NCI-H2196 (cell line): ENCODE data around the gene USP37.
A peak's percentile ranks its signal among the peaks of the same experiment; 100 is the strongest.
"Not testable (repeated sequence)": the region's sequence is repeated elsewhere in the genome, so short reads cannot be mapped to it uniquely, and the experiment has no call there.

ENCODE experiments used
- DNase-seq: peaks from one replicate; lab custom pipeline; 2025; ENCODE audit not compliant: unreplicated experiment; lab: John Stamatoyannopoulos, UW

USP37 gene

DNA sequence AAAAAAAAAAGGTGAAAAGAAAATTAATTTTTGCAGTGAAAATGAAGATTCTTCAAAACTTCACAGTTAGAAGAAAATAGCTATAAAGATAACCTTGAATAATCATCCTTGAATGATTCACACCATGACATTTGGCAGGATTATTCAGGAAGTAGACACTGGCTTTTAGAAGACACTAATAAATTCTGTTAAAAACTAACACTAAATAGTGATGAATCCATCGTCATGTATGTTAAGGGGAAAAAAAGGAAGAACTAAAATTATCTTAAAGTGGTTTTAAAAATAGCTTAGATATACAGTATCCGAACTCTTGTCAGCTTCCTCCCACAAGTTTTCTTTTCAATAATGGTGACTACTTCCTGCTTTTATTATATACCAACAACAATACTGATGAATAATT is 10.2 kb downstream of the USP37 start:
- DNase-seq, result no peak

DNA sequence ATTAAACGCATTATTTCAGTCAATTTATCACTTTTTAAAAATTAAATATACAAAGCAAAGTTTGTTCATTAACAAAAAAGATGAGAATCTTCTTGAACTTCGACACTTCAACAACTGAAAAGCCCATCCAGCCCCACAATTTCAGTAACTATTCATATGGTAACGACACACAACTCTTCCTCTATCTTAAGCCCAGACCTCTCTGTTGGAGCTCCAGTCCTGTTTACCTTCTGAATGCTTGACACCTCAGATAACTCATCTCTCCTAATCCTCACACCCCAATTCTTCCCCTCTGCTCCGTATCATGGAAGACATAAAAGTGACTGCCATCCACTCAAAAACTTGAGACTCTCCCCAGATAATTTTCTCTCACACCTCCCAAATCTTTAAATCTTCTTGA is 12.6 kb downstream of the USP37 start:
- DNase-seq, result no peak

DNA sequence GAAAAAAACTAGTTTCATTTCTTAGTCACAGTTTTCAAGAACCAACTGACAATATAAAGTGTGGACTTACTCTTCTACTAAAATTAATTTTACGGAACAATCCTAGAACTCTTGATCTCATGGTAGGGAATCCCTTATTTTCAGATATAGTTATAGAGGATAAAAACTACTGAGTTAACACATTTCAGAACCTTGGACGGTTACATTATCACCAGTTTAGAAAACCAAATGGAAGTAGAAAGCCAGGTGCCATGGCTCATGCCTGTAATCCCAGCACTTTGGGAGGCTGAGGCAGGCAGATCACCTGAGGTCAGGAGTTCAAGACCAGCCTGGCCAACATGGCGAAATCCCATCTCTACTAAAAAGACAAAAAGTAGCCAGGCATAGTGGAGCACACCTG is 13.9 kb downstream of the USP37 start:
- DNase-seq, result not testable (repeated sequence)

- DNase-seq, result no peak
Measured at GRCh38 chr2:218547978-218548377, 20.2 kb downstream of the USP37 start.

- DNase-seq, result no peak
Measured at GRCh38 chr2:218547511-218547910, 20.6 kb downstream of the USP37 start.

- DNase-seq, result no peak
Measured at GRCh38 chr2:218546012-218546411, 22.1 kb downstream of the USP37 start.

- DNase-seq, result no peak
Measured at GRCh38 chr2:218540015-218540414, 28.1 kb downstream of the USP37 start.

DNA sequence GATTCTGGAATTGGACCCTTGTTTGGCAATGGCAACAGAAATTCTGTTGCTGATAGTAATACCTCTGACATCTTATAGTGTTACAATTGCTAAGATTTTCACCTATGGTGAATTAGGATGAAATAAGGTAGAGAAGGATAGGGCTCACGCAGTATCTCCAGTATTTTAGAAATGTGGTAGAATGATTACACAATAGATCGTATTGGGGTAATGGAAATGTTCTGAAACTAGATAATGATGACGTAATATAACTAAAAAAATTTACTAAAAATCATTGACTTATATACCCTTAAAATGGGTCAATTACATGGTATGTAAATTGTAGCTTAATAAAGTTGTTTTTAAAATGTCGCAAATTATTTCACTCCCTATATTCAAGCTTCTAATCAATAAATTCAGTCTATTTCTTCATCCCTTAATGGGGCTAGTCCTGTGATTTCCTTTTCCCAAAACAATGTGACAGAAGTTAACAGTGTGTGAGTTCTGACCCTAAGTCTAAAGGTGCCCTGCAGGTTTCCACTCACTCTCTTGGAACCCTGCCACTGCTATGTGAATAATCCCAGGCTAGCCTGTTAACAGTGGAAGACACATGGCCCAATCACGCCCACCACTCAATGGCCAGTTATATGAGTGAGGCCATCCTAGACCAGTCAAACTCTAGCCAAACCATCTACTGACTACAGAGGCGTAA is 31.2 kb downstream of the USP37 start:
- no peak for DNase-seq

DNA sequence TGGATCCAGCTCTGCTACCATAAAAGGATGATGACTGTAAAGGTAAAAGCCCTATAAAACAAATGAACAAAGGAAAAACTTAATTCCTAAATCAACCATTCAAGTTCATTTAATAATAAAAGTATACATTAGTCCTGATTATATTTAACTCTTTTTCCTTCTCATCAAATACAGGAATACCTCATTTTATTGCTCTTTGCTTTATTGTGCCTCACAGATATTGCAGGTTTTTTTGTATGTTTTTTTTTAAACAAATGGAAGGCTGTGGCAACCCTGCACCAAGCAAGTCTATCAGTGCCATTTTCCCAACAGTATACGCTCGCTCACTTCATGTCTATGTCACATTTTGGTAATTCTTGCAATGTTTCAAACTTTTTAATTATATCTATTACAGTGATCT is 38.2 kb downstream of the USP37 start:
- DNase-seq, result no peak

DNA sequence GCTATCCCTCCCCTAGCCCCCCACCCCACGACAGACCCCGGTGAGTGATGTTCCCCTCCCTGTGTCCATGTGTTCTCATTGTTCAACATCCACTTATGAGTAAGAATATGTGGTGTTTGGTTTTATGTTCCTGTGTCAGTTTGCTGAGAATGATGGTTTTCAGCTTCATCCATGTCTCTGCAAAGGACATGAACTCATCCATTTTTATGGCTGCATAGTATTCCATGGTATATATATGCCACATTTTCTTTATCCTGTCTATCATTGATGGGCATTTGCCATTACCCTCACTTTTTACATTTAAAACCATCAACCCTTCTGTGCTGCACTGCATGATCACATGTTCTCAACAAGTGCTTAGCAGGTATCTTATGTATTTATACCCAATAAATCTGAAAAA is 39.7 kb downstream of the USP37 start:
- not testable (repeated sequence) for DNase-seq

DNA sequence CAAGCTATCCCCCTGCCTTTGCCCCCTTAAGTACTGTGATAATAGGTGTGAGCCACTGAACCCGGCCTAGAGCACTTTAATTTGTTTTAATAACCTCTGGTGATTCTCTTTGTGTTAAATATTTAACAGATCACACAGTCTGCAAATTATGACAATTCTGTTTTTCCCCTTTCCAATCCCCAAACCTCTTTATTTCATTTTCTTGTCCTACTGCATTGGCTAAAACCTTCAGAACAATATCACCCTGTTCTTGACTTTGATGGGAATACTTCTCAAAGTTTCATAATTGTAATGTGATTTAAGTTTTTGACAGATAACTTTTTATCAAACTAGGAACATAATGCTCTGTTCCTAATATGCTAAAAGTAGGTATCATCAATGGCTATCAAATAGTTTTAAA is 44.5 kb downstream of the USP37 start:
- DNase-seq, result no peak

- no peak for DNase-seq
Measured at GRCh38 chr2:218518876-218519275, 49.3 kb downstream of the USP37 start.

DNA sequence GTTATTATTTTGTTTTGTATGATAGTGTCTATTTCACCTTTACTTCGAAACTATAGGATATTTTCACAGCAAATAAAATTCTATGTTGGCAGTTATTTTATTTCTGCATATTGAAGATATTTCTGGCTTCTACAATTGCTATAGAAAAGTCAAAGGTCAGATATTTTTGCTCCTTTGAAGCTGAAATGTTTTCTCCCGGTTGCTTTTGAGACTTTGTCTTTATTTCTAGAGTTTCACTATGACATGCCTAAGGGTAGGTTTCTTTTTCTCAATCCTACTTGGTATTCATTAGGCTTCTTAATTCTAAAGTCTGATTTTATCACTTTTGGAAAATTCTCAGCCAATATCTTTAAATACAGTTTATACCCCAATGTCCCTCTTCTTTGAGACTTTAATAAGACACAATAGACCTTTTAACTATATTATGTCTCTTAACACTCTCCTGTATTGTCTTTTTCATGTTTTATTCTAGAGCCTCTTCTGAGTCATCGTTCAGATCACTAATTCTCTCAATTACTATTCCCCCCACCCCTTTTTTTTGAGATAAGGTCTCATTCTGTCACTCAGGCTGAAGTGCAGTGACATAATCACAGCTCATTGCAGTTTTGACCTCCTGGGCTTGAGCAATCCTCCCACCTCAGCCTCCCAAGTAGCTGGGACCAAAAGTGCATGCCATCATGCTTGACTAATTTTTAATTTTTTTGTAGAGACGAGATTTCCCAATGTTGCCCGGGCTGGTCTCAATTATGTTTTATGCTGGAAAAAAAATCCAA is 50.5 kb downstream of the USP37 start:
- no peak for DNase-seq

DNA sequence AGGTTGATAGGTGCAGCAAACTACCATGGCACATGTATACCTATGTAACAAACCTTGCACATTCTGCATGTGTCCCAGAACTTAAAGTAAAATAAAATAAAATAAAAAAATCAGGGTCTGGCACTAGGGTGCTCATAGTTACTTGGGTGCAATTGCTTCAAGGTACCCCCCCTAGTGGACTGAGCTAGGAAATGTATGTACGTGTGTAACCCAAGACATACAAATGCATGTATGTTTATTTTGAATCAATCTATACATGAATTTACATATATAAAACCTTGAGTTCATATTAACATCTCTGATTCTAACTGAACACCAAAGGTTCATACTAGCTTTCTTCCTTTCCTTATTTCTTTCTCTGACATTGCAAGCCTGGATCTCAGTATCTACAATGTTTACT is 51.5 kb downstream of the USP37 start:
- DNase-seq, result no peak

GRCh38 chr2:218513676-218514075 is 54.5 kb downstream of the USP37 start:
- DNase-seq, result no peak

GRCh38 chr2:218508299-218508698 is 59.9 kb downstream of the USP37 start:
- DNase-seq, result no peak

DNA sequence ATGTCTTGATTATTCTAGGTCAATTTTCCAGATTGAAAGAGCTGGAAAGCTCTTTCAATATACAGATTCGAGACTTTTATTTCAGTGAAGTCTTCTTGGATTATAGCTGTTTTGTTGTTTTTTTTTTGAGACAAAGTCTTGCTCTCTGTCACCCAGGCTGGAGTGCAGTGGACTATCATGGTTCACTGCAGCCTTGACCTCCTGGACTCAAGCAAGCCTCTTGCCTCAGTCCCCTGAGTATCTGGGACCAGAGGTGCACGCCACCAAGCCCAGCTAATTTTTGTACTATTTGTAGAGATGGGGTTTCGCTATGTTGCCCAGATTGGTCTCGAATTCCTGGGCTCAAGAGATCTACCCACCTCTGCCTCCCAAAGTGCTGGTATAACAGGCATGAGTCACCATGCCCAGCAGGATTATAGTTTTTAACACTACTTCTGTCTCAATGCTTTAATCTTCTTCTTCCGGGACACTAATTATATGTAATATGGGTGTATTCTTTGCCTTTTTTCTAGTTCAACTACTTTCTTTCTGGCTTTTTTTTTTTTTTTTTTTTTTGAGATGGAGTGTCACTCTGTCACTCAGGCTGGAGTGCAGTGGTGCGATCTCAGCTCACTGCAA is 62.3 kb downstream of the USP37 start:
- DNase-seq, result no peak

GRCh38 chr2:218501665-218502064 is 66.5 kb downstream of the USP37 start:
- no peak for DNase-seq

DNA sequence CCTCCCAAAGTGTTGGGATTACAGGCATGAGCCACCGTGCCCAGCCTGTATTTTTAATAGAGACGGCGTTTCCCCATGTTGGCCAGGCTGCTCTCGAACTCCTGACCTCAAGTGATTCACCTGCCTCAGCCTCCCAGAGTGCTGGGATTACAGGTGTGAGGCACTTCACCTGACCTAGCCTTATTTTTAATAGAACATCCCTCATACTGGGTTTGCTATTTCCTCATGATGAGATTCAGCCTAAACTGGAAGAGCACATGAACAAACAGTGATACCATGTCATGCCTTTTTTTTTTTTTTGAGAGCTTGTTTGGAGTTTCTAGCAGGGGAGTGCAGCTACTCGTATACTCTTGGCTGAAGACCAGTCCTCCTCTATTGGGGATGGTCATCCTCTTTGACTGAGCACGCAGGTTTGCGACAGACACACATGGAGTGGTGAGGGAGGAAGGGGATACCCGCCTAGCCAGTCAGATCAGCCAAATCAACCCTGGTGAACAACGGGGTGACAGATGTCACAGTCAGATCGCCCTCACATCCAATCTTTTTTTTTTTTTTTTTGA is 67.6 kb downstream of the USP37 start:
- DNase-seq, result no peak

DNA sequence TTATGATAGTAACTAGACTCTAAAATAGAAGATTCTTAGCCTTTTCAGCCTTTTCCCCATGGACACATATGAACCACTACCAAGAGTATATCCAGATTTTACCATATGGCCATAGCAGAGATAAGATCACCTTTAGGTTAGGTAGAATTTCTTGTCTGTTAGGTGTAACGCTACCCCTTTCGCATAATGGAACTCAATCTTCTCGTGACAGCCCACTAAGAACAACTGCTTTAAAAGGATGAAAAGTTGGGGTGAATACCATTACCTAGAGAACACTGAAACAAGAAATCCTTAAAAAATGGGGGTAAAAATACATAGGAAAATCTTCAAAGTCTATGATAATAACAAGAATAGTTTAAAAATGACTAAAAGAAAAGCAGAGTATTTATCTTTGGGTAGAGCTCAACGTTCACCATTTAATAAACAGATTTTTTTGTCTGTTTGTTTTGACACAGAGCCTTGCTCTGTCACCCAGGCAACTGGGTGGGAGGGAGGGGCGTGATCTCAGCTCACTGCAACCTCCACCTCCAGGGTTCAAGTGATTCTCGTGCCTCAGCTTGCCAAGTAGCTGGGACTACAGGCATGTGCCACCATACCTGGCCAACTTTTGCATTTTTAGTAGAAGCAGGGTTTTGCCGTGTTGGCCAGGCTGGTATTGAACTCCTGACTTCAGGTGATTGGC is 82.0 kb downstream of the USP37 start:
- DNase-seq, result peak; percentile 24

- no peak for DNase-seq
Measured at GRCh38 chr2:218482651-218483050, 85.5 kb downstream of the USP37 start.
